B cell (primary cell): ENCODE results near the gene IRF1.
"Not testable (repeated sequence)": the region's sequence is repeated elsewhere in the genome, so short reads cannot be mapped to it uniquely, and the experiment has no call there.

Experiments used
- EZH2 ChIP-seq: IDR thresholded peaks from 2 replicates; pipeline ENCODE4 v1.6.1; 2012; ENCODE audit warnings: borderline replicate concordance, low read depth, mild to moderate bottlenecking, moderate library complexity, low read length; ENCODE audit not compliant: insufficient read depth, poor library complexity, severe bottlenecking
- TF ChIP-seq, protein P1 (sequence below): fragments of 200-600 bp; IDR thresholded peaks from one replicate; pipeline ENCODE4 v1.8.0; 2022; ENCODE audit warnings: antibody characterized with exemption, mild to moderate bottlenecking

DNA sequence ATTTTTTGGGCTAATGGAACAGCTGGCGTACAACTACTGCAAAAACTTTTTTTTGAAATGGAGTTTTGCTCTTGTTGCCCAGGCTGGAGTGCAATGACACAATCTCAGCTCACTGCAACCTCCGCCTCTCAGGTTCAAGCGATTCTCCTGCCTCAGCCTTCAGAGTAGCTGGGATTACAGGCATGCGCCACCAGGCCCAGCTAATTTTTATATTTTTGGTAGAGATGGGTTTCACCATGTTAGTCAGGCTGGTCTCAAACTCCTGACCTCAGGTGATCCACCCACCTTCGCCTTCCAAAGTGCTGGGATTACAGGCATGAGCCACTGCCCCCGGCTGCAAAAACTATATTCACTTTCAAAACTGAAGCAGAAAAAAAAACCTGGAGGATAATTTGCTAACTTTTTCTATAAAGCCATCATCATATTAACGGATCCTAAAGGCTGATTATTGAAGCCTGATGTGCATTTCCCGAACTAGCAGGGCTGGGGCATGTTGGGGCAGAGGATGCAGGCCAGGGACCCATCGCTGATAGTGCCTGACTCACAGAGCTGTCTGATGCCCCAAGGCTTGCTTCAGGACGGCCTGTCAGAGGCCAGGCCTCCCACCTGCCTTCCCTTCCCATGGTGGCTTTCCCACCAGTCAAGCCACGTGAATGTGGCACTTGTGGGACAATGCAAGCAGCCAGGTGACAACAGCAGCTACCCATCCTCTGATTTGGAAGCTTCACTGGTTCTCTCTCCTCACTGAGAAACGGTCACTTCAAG, 5.5 kb downstream of the IRF1 start:
- TF ChIP-seq, protein P1, sequence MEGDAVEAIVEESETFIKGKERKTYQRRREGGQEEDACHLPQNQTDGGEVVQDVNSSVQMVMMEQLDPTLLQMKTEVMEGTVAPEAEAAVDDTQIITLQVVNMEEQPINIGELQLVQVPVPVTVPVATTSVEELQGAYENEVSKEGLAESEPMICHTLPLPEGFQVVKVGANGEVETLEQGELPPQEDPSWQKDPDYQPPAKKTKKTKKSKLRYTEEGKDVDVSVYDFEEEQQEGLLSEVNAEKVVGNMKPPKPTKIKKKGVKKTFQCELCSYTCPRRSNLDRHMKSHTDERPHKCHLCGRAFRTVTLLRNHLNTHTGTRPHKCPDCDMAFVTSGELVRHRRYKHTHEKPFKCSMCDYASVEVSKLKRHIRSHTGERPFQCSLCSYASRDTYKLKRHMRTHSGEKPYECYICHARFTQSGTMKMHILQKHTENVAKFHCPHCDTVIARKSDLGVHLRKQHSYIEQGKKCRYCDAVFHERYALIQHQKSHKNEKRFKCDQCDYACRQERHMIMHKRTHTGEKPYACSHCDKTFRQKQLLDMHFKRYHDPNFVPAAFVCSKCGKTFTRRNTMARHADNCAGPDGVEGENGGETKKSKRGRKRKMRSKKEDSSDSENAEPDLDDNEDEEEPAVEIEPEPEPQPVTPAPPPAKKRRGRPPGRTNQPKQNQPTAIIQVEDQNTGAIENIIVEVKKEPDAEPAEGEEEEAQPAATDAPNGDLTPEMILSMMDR = not testable (repeated sequence)
- TF ChIP-seq EZH2 = not testable (repeated sequence)
